ENCODE measurements around the gene C12orf57. TPM values are rescaled to one million over a fixed set of nuclear protein-coding genes. Genes with fewer than 3 reads are reported as not detected.

C12orf57 gene
- total and polyA plus RNA-seq, 9 of the 15 experiments (the other 6 are each of a cell fraction or from before 2014, with no cell fraction given), result 26.7 to 191 (median 107) TPM

GRCh38 chr12:6943722-6944380 is at the start of gene C12orf57, which contains the start of gene RNU7-1 (continued):
- TF ChIP-seq MYC (IDR thresholded peaks at IDR 0.05; ENCODE audit: low read depth, low read length), result no peak; the same call in 1 of the 2 replicates
- peak; percentile 85; the same call in 1 of the 2 replicates for TF ChIP-seq MYC (CRISPR knock-in tag; IDR thresholded peaks at IDR 0.05; ENCODE audit: borderline replicate concordance, low read depth)
- peak in 1 of 2 experiments; percentile 99; a peak in 2 of 4 replicates for TF ChIP-seq ZMIZ1 (IDR thresholded peaks at IDR 0.05; ENCODE audit: low read depth in 2 of 2, low read length in 2 of 2)
- TF ChIP-seq TCFL5 (CRISPR knock-in tag; conservative IDR thresholded peaks at IDR 0.05), result peak; percentile 56; the same call in 1 of the 2 replicates
- TF ChIP-seq HMG20A (CRISPR knock-in tag; conservative IDR thresholded peaks at IDR 0.05), result no peak; the same call in 1 of the 2 replicates
- peak in 1 of 2 experiments; percentile 97; a peak in 2 of 4 replicates for TF ChIP-seq KDM4B (IDR thresholded peaks at IDR 0.05; ENCODE audit: borderline replicate concordance in 2 of 2, low read depth in 1 of 2)
- TF ChIP-seq ZNF589 (CRISPR knock-in tag; IDR thresholded peaks at IDR 0.05; ENCODE audit: low read depth), result 0 out of 2 replicates have a peak, but pooled peaks have one; percentile 10
- TF ChIP-seq MITF (IDR thresholded peaks at IDR 0.05), result 0 out of 2 replicates have a peak, but pooled peaks have one; percentile 20
- peak; percentile 96; the same call in 1 of the 2 replicates for TF ChIP-seq POLR2G (IDR thresholded peaks at IDR 0.05; ENCODE audit: low read depth, low read length)
- TF ChIP-seq CC2D1A (IDR thresholded peaks at IDR 0.05), result no peak
- 0 out of 2 replicates have a peak, but pooled peaks have one; percentile 27 for TF ChIP-seq ARID1B (IDR thresholded peaks at IDR 0.05)
- TF ChIP-seq, protein P1, sequence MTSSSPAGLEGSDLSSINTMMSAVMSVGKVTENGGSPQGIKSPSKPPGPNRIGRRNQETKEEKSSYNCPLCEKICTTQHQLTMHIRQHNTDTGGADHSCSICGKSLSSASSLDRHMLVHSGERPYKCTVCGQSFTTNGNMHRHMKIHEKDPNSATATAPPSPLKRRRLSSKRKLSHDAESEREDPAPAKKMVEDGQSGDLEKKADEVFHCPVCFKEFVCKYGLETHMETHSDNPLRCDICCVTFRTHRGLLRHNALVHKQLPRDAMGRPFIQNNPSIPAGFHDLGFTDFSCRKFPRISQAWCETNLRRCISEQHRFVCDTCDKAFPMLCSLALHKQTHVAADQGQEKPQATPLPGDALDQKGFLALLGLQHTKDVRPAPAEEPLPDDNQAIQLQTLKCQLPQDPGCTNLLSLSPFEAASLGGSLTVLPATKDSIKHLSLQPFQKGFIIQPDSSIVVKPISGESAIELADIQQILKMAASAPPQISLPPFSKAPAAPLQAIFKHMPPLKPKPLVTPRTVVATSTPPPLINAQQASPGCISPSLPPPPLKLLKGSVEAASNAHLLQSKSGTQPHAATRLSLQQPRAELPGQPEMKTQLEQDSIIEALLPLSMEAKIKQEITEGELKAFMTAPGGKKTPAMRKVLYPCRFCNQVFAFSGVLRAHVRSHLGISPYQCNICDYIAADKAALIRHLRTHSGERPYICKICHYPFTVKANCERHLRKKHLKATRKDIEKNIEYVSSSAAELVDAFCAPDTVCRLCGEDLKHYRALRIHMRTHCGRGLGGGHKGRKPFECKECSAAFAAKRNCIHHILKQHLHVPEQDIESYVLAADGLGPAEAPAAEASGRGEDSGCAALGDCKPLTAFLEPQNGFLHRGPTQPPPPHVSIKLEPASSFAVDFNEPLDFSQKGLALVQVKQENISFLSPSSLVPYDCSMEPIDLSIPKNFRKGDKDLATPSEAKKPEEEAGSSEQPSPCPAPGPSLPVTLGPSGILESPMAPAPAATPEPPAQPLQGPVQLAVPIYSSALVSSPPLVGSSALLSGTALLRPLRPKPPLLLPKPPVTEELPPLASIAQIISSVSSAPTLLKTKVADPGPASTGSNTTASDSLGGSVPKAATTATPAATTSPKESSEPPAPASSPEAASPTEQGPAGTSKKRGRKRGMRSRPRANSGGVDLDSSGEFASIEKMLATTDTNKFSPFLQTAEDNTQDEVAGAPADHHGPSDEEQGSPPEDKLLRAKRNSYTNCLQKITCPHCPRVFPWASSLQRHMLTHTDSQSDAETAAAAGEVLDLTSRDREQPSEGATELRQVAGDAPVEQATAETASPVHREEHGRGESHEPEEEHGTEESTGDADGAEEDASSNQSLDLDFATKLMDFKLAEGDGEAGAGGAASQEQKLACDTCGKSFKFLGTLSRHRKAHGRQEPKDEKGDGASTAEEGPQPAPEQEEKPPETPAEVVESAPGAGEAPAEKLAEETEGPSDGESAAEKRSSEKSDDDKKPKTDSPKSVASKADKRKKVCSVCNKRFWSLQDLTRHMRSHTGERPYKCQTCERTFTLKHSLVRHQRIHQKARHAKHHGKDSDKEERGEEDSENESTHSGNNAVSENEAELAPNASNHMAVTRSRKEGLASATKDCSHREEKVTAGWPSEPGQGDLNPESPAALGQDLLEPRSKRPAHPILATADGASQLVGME (CRISPR knock-in tag; IDR thresholded peaks at IDR 0.05), result no peak
- TF ChIP-seq RFX1 (IDR thresholded peaks at IDR 0.05), result no peak
- peak; percentile 95; the same call in 1 of the 2 replicates for TF ChIP-seq ZNF77 (CRISPR knock-in tag; IDR thresholded peaks at IDR 0.05)
- peak; percentile 96 for TF ChIP-seq ETV1 (tag; conservative IDR thresholded peaks at IDR 0.05; ENCODE audit: low read depth)
- TF ChIP-seq BRD9 (IDR thresholded peaks at IDR 0.05; ENCODE audit: low read depth, partially characterized antibody), result no peak
- no peak for TF ChIP-seq ARID2 (IDR thresholded peaks at IDR 0.05)
